HepG2 (cell line): ENCODE results near the gene MARK2. TPM values are rescaled to one million over a fixed set of nuclear protein-coding genes. Genes with fewer than 3 reads are reported as not detected.
A peak's percentile ranks its signal among the peaks of the same experiment; 100 is the strongest.

ENCODE experiments used
- CTCF ChIP-seq: sonication (generic); formaldehyde crosslinking; IDR thresholded peaks from 2 replicates; pipeline ENCODE4 v1.5.0; 2020; ENCODE audit warnings: mild to moderate bottlenecking, missing genetic modification reagents, moderate library complexity
- MAZ ChIP-seq, 2 experiments: sonication (generic) in 1 of 2; formaldehyde crosslinking in 1 of 2; IDR thresholded peaks; 2 replicates each; pipeline versions ENCODE4 v1.5.0 to v1.6.1; 2012 to 2020; ENCODE audit warnings: low read depth in 2 of 2, mild to moderate bottlenecking in 2 of 2, borderline replicate concordance in 1 of 2, improper control_type of control experiment in 1 of 2, low read length in 1 of 2, missing genetic modification reagents in 1 of 2, moderate library complexity in 1 of 2
- SOX5 ChIP-seq: IDR thresholded peaks from 2 replicates; pipeline ENCODE4 v1.6.1; 2016; ENCODE audit warnings: borderline replicate concordance
- SOX6 ChIP-seq, 2 experiments: fragments of 450-650 bp in 1 of 2; sonication (generic) in 1 of 2; formaldehyde crosslinking in 1 of 2; IDR thresholded peaks; 2 replicates each; pipeline versions ENCODE4 v1.4.0 to v1.6.1; 2017 to 2020; ENCODE audit warnings: antibody characterized with exemption in 1 of 2, mild to moderate bottlenecking in 1 of 2, missing genetic modification reagents in 1 of 2
- ZNF652 ChIP-seq: IDR thresholded peaks from 2 replicates; pipeline ENCODE4 v1.6.1; 2016; ENCODE audit warnings: low read depth, borderline replicate concordance
- ZNF768 ChIP-seq: sonication (generic); formaldehyde crosslinking; IDR thresholded peaks from 2 replicates; pipeline ENCODE4 v1.4.0; 2020; ENCODE audit warnings: missing genetic modification reagents
- polyA plus RNA-seq, 8 experiments: library from polyadenylated mRNA; depleted of rRNA in 3 of 8; stranded (reverse) in 7 of 8; unstranded in 1 of 8; fragments of >200 nt; fragmentation: Illumina TruSeq in 4 of 8; extraction: Trizol in 4 of 8; gene quantifications; 2 replicates each; pipeline versions ENCODE4 v1.2.1 to v1.2.3, GENCODE V29; 2011 to 2016; ENCODE audit warnings: low read depth in 4 of 8, missing spikeins in 1 of 8, mixed read lengths in 1 of 8; ENCODE audit not compliant: insufficient read depth in 1 of 8
- total RNA-seq, 5 experiments: library from RNA; depleted of rRNA; stranded (reverse); fragments of >200 nt; fragmentation: Illumina TruSeq; extraction: Trizol; gene quantifications; 2 replicates each; pipeline ENCODE4 v1.2.3, GENCODE V29; 2016; ENCODE audit warnings: low read depth in 1 of 5
- TF ChIP-seq, protein P1 (sequence below): sonication (generic); formaldehyde crosslinking; IDR thresholded peaks from 2 replicates; pipeline ENCODE4 v1.5.0; 2020; ENCODE audit warnings: mild to moderate bottlenecking, missing genetic modification reagents, borderline replicate concordance
- TF ChIP-seq, protein P2 (sequence below): sonication (generic); formaldehyde crosslinking; IDR thresholded peaks from 2 replicates; pipeline ENCODE4 v1.4.0; 2020; ENCODE audit warnings: missing genetic modification reagents
- TF ChIP-seq, protein P3 (sequence below): sonication (generic); formaldehyde crosslinking; IDR thresholded peaks from 2 replicates; pipeline ENCODE4 v1.4.0; 2020; ENCODE audit warnings: missing genetic modification reagents
- TF ChIP-seq, protein P4 (sequence below): IDR thresholded peaks from 2 replicates; pipeline ENCODE4 v1.6.1; 2018; ENCODE audit warnings: missing genetic modification reagents

The MARK2 gene
- total and polyA plus RNA-seq, 2 of the 13 experiments (the other 11 are each of a cell fraction or from before 2014, with no cell fraction given), result 13.5 to 13.9 TPM

DNA sequence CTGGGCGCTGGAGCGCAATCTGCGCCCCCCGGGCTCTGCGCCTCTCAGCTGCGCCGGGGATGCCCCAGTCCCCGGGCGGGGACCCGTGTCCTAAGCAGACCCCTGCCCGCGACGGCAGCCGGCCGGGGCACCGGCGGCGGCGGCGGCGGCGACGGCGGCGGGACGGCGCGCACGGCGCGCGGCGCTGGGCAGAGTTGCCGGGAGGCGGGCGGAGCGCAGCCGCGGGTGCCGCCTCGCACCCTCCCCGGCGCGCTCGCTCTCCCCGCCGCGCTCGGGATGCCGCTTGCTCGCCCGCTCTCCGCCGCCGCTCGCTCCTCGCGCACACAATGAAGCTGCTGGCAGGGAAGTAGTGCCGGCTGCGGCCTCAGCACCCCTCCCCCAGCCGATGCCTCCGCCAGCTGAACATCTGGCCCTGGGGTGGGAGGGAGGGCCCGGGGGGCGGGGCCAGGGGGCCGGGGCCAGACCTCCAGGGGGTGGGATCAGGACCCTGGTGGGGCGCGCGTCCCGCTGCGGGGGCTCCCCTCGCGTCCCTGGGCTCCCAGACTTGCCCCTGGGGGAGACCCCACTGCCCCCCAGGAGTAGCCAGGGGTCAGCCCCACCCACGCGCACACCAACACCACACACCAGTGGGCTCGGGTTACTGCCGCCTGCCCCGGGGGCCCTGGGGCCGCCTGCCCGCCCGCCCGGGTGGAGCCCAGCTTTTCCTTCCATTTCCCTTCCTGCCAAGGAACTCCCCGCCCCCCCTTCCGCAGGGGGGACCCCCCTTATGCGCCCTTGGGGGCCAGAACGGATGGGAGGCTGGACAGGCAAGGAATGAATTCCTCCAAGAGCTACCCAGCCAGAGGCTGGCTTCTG is 78.2 kb downstream of the MARK2 start, which contains the start of gene RCOR2 (continued):
- TF ChIP-seq, protein P1, sequence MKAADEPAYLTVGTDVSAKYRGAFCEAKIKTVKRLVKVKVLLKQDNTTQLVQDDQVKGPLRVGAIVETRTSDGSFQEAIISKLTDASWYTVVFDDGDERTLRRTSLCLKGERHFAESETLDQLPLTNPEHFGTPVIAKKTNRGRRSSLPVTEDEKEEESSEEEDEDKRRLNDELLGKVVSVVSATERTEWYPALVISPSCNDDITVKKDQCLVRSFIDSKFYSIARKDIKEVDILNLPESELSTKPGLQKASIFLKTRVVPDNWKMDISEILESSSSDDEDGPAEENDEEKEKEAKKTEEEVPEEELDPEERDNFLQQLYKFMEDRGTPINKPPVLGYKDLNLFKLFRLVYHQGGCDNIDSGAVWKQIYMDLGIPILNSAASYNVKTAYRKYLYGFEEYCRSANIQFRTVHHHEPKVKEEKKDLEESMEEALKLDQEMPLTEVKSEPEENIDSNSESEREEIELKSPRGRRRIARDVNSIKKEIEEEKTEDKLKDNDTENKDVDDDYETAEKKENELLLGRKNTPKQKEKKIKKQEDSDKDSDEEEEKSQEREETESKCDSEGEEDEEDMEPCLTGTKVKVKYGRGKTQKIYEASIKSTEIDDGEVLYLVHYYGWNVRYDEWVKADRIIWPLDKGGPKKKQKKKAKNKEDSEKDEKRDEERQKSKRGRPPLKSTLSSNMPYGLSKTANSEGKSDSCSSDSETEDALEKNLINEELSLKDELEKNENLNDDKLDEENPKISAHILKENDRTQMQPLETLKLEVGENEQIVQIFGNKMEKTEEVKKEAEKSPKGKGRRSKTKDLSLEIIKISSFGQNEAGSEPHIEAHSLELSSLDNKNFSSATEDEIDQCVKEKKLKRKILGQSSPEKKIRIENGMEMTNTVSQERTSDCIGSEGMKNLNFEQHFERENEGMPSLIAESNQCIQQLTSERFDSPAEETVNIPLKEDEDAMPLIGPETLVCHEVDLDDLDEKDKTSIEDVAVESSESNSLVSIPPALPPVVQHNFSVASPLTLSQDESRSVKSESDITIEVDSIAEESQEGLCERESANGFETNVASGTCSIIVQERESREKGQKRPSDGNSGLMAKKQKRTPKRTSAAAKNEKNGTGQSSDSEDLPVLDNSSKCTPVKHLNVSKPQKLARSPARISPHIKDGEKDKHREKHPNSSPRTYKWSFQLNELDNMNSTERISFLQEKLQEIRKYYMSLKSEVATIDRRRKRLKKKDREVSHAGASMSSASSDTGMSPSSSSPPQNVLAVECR (CRISPR knock-in tag), result peak; percentile 40; the same call in 1 of the 2 replicates
- TF ChIP-seq, protein P2, sequence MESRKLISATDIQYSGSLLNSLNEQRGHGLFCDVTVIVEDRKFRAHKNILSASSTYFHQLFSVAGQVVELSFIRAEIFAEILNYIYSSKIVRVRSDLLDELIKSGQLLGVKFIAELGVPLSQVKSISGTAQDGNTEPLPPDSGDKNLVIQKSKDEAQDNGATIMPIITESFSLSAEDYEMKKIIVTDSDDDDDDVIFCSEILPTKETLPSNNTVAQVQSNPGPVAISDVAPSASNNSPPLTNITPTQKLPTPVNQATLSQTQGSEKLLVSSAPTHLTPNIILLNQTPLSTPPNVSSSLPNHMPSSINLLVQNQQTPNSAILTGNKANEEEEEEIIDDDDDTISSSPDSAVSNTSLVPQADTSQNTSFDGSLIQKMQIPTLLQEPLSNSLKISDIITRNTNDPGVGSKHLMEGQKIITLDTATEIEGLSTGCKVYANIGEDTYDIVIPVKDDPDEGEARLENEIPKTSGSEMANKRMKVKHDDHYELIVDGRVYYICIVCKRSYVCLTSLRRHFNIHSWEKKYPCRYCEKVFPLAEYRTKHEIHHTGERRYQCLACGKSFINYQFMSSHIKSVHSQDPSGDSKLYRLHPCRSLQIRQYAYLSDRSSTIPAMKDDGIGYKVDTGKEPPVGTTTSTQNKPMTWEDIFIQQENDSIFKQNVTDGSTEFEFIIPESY (CRISPR knock-in tag), result 0 out of 2 replicates have a peak, but pooled peaks have one; percentile 15
- TF ChIP-seq CTCF (0 out of 2 replicates have a peak, but pooled peaks have one; percentile 1), ZNF768 (no peak; the same call in 1 of the 2 replicates), SOX6 (IDR thresholded peaks at IDR 0.05) (no peak), SOX6 (CRISPR knock-in tag; IDR thresholded peaks at IDR 0.05) (0 out of 2 replicates have a peak, but pooled peaks have one; percentile 18), ZNF652 (CRISPR knock-in tag) (0 out of 2 replicates have a peak, but pooled peaks have one; percentile 20), MAZ (IDR thresholded peaks at IDR 0.05; ENCODE audit: borderline replicate concordance, low read depth, low read length) (no peak), MAZ (CRISPR knock-in tag; IDR thresholded peaks at IDR 0.05; ENCODE audit: low read depth) (0 out of 2 replicates have a peak, but pooled peaks have one; percentile 9), SOX5 (0 out of 2 replicates have a peak, but pooled peaks have one; percentile 1)
- TF ChIP-seq, protein P3, sequence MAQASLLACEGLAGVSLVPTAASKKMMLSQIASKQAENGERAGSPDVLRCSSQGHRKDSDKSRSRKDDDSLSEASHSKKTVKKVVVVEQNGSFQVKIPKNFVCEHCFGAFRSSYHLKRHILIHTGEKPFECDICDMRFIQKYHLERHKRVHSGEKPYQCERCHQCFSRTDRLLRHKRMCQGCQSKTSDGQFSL (CRISPR knock-in tag), result 0 out of 2 replicates have a peak, but pooled peaks have one; percentile 41
- TF ChIP-seq, protein P4, sequence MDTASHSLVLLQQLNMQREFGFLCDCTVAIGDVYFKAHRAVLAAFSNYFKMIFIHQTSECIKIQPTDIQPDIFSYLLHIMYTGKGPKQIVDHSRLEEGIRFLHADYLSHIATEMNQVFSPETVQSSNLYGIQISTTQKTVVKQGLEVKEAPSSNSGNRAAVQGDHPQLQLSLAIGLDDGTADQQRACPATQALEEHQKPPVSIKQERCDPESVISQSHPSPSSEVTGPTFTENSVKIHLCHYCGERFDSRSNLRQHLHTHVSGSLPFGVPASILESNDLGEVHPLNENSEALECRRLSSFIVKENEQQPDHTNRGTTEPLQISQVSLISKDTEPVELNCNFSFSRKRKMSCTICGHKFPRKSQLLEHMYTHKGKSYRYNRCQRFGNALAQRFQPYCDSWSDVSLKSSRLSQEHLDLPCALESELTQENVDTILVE, result peak; percentile 39; the same call in 1 of the 2 replicates
